Activated naive CD8-positive, alpha-beta T cell treated with anti-CD3 and anti-CD28 coated beads, Interleukin-2, amount 50 U/mL, for 16 hours (primary cell): ENCODE results near the gene LHX4.

Source experiments
- DNase-seq: peaks from one replicate; pipeline ENCODE4 v3.0.0-alpha.2; 2020; ENCODE audit warnings: low read depth, low spot score

The LHX4 gene

DNA sequence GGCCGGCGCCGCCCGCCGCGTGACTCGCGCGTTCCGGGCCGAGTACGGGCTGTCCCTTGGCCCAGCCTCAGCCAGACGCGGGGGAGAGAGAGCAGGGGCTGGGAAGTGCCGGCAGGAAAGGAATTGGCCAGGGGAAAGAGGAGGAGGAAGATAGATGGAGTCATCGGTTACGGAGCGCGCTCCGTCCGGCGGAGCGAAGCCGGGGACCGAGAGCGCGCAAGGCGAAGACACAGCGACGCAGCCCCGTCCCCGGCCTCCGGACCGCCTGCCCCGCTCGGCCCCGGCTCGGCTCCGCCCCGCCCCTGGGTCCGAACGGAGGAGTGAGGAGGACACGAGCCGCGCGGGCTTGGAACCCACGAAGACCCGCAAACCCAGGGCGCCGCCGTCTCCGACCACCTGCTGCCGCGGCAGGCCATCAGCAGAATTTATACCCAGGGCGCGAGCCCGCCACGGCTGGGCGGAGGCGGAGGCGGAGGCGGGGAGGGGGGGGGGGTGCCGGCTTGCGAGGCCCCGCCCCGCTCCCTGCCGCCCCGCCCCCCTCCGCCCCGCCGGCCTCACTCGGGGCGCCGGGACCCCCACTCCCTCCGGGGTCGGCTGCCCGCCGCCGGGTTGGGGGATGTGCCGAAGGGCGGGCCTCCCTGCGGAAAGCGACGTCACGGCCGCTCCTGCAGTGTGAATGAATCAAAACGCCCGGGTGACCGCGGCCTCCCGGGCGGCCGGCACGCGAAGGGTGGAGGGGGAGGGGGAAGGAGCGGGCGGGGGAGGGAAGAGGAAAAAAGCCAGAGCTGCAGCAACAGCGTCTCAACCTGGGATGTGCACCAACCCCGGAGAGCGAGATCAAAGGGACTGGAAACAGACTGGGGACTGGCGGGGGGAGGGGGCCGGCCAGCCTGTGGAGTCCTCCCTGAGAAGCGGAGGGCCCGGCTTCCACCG, at the start of gene LHX4:
LHX4 (plus strand) TSS at position 782 of the 933 bp plus-strand sequence. CDS start 266 bp downstream, outside the sequence.
- DNase-seq, result no peak

DNA sequence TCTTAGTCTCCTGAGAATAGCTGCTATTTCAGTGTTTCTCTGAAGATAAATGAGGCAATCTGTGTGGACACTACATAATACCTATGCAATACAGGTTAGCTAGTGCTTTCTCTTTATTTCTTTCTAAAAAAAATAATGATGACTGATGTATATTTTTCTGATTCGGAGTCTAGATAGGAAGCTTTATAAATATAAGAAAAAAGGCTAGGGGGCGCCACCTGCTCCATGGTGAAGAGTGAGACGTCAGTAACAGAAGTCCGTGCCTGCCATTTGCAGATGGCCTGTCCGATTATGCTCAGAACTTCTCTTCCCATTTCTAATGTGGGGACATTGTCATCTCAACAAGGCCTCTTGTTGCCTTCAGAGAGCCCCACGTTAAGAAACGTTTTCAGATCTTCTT, 49.0 kb upstream of the LHX4 start:
- no peak for DNase-seq

DNA sequence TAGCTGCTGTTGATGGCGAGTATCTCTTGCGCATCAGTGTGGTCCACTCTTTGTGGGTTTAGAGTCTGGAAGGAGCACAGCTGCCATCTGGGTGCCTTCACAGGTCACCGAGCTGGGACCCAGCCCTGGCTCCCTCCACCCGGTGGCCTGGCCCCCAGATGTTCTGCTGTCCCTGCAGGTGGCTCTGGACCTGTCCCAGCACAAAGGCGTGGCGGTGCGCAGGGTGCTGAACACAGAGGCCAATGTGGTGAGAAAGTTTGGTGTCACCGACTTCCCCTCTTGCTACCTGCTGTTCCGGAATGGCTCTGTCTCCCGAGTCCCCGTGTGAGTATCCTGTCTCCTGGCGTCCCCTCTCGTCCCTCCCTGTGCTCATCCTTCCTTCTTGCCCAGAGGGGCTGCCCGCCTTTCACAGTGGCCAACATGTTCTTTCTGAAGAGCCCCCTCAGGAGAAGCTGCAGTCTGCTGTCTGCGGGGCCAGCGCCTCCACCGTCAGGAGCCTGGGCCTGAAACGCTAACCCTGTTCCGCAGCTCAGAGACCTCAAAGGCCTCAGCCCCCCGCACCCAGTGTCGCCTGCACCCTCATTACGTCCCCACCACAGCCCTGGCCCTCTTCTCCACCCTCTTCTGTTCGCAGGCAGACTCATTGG, 47.9 kb upstream of the LHX4 start:
- no peak for DNase-seq

DNA sequence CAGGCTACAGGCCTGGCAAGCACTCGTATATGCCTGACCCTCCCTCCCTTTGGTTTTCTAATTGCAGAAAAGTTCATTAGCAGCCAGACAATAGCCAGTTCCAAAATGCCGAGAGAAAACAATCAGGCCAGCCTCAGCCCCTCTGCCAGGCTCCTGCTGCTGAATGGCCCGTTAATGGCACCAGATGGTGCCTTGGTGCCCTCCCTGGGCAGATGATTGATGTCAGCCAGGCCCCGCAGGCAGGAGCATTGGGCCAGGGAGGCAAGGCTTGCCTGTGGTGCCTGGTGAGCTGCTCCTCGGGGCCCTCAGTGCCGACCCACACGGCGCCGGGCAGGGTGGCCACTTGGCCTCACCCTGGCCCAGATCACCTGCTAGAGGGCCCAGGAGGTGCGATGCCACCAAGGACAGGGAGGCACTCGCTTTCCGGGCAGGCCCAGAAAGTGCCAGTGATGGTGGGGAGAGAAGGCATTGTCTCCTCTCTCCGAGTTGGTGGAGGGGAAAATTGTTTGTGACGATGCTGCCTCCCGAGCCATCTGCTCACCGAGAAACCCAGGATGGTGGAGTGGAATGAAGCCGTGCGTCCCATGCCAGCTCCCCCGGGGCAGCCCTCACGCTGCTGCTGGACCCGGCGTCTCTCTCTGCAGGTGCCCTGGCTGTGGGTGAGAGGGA, 47.3 kb upstream of the LHX4 start:
- DNase-seq, result no peak

DNA sequence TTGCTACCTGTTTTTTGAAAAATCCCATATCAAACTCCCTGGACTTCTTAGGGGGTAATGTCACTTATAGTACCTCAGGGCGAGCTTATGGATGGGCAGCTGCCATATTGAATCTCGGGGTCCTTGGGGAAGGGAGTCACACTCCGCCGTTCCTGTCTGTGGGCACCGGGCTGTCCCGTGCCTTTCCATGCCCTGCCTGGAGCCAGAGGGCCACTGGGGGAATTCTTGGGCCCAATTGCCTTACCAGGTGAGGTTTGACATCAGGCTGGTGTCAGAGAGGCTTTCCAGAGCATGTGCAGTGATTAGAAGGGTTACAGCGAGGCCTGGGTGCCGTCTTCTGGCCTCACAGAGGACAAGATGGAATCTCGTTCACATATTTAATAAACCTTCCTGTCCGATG, 46.6 kb upstream of the LHX4 start:
- DNase-seq, result no peak

DNA sequence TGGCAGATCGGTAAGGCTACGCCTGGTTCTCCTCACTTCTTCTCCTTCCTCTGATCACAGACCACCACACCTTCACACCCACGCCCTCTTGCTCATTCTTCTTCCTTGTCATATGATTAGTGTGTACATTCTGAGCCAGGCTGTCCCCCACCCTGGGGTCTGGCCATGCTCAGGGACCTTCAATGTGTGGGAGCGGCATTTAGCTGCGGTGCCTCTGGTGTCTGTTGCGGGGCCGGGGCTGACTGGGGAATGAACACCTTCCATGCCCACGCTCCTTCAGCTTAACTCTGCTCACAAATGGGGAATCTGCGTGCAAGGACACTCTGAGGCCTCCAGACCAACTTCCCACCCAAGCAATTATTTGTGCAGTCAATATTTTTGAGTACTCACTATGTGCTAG, 46.0 kb upstream of the LHX4 start:
- no peak for DNase-seq

DNA sequence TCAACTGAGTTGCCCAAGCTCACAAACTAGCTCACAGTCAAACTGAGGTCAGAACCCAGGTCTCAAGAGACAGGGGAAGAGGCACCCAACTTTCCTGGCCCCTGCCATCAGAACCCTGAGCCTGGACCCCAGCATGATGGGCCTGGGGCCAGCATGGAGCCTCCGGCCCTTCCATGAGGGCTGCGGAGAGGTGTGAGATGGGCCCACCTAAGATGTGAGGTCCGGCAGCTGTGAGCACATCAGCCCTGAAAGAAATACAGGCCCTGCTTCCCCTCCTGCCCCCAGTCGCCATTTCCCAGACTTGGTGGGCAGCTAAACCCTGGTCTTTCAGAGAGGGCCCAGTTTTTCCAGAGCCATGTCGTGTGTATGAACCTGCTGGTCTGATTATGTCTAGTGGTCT, 44.8 kb upstream of the LHX4 start:
- DNase-seq, result no peak

DNA sequence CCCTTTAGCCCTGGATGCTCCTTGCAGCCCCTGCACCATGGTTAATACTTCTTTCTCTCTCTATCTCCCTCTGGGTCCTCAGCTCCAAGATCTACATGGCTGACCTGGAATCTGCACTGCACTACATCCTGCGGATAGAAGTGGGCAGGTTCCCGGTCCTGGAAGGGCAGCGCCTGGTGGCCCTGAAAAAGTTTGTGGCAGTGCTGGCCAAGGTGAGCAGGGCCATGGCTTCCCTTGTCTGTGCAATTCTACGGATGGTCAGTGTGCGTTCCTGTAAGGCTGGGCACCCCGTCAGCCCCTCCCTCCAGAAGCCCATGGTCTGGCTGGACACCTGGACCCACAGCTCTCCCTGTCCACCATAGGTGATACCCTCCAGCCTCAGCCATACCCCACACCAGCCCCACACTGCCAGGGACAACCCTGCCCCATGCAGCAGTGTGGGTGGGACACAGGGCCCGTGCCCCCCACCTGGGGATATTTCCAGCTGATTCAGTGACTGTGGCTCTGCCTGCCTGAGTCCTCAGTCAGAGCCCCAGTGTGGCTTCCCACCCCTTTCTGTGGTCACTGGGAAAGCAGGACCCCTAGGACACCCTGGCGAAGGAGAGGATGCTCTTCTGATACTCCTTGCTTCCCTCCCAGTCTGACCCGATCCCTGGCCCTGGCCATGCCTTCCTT, 44.0 kb upstream of the LHX4 start:
- DNase-seq, result no peak

DNA sequence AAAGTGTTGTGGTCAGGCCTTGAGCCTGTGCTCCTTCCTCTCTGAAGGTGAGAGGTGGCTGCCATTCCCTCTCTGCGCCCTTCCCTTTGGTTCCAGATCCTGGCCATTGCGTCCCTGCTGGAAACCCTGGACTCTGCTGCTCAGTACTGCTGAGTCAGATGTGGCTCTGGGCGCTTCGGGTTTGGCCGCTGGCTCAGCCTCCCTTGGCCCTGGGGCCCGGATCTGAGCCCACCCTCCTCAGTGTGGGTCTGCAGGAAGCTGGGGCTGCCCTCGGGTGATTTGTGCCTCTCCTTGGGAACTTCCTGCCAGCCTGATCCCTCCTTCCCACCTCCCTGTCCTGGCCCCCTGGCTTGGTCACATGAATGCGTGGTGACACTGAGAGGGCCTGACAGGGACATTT, 43.2 kb upstream of the LHX4 start:
- no peak for DNase-seq

DNA sequence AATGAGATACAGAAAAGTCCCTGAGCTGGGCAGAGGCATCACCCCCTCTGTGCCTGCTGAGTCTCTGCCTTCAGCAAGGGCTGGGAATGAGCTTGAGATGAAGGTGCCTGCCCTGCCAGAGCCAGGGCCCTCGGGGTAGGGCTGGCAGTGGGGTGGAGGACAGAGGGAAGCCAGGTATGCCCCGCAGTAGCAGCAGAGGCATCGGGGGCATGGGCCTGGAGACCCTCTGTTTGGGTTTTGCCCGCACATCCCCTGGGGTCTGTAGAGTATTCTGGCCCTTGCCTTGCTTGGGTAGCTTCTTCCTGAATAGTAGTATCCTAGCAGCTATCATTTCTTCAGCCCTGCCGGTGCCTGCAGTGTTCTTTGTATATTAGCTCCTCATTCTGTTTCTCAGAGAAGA, 42.4 kb upstream of the LHX4 start:
- no peak for DNase-seq

DNA sequence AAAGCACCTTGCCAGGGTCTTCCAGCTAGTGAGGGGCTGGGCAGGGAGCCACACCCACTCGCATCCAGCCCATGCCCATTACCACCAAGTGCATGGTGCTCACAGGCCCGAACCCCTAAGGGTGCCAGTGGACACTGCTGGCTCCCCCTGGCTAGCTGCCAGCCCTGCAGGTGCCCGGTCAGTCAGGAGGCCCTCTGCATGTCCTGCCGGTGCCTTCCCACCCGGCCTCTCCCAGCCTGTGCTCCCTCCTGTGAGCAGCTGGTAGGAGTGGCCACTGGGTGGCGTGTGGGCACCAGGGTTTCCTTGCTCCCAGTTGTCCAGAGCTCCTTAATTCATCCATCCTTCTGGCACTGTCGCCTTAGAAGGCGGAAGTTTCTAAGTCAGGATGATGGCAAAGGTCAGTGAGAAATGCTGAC, 42.0 kb upstream of the LHX4 start:
- DNase-seq, result no peak

DNA sequence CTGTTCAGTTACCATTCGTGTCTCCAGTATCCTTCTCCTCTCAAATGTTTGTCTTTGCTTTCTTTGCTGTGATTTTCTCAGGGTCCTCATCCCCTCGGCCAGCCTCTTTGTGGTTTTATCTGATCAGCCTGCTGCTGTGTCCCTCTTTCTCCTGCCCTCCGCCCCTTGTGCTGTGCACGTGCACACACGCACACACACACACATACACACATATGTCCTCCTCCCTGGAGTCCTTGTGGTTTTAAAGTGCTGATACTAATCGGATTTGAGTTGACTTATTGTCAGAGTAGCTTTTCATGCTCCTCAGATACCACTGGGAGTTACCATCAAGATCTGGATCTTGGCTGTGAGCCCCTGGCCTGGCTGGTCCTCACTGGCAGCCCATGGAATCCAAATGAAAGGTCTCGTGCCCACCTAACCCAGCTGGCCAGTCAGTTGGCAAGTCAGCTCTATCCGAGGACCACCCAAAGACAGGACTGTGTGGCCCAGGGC, 41.3 kb upstream of the LHX4 start:
- DNase-seq, result no peak

DNA sequence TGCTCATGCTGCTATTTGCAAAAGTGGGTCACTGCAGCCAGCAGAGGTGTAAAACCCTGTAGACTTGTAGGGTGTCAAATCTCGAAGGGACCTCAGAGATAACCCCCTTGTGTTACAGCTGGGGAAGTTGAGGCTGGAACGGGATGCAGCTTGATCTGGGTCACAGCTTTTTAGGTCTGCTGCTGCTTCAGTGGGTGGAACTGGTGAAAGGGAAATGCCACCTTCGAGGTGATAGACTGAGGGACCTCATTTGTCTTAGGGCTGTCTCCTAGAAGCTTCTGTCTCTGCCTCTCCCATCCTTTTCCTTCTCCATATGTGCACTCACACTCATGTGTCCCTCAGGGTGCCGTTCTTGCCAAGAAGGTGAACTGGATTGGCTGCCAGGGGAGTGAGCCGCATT, 40.0 kb upstream of the LHX4 start:
- DNase-seq, result no peak

DNA sequence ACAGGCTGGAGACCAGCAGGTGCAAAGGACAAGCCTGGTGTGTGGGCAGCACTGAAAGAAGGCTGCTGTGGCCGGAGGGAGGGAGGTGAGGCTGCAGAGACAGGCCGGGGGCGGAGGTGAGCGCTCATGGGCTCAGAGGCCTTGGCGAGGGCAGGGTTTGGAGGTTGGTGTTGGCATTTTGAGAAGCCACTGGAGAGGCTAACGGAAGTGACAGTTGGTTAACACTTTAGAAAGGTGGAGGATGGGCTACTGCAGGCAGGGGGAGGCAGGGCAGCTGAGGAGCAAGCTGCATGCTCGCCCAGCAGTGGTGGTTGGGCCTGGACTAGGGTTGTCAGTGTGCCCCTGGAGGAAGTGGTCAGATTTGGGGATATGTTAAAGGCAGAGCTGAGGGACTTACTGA, 37.9 kb upstream of the LHX4 start:
- DNase-seq, result no peak

DNA sequence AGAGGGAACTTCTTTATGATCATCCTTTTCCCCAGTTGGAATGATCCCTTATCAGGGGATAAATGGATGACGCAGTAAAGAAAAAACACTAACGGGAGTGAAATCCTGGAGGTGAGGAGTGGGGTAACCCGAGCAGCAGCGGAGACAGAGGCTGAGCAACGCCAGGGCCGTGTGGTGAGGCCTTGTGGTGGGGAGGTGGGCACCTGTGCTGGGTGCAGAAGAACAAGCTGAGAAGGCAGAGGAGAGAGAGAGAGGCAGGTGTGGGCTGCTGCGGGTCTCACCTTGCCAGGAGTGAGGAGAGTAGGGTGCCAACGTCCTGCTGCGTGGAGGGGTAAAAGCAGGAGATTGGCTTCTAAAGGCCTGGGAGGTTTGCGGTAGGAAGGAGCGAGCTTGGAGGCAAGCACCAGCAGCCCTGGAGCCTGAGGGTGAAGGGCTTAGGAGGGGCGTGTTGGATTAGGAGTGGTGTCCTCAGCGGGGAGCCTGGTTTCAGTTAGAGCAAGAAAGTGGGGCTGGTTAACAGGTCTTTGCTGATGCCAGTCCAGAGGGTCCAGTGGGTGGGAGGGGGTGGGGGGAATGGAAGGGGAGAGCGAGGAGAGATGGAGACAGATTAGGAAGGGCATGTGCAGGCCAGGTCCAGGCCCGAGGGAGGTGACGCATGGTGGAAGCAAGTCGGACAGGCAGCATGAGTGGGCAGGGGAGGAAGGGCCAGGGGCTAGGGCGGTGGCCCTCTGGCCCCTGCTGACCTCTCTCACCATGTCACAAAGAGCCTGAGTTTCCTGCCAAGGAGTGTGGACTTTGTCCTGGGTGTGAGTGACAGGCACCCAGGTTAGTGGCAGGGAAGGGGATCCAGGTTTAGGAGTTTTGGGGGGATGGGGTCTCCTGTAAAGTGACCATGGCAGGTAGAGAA, 36.7 kb upstream of the LHX4 start:
- DNase-seq, result no peak

DNA sequence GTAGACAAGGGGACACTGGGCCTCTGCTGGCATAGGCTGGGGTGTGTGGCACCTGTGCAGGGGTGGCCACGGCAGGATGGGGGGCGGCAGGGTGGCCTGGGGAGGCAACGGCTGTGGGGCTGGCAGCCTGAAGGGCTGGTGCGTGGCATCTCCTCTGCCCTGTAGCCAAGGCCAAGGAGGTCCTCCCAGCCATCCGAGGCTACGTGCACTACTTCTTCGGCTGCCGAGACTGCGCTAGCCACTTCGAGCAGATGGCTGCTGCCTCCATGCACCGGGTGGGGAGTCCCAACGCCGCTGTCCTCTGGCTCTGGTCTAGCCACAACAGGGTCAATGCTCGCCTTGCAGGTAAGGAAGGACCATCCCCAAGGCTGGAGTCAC, 36.0 kb upstream of the LHX4 start:
- no peak for DNase-seq

DNA sequence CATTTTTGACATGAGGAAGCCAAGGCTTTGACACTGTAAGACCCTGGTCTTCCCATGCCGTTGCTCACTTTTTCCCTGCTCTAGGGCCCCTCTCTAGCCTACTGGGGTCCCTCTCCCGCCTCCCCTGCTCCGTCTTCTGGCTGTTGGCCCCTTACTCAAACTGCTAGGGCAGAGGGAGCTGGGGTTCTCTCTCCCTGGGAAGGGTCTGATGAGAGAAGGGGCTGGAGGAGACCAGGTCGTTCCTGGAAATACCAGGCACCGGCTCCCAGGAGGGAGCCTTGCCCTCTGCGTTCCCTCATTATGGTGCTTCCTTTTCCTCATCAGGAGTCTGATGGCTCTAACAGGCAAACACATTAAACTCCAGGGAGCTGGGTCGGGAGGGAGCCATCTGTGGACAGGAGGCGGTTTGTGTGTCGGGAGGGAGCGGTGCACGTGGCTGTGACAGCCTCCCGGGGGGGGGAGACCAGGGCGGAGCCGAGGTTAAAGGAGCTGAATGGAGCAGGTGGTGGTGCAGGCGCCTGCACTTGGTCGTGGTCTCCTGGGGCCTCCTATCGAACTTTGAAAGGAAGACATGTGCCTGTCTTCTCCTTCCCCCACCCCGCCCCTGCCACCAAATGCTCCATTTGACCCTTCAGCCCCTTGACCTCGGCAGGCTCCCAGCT, 35.4 kb upstream of the LHX4 start:
- DNase-seq, result no peak

DNA sequence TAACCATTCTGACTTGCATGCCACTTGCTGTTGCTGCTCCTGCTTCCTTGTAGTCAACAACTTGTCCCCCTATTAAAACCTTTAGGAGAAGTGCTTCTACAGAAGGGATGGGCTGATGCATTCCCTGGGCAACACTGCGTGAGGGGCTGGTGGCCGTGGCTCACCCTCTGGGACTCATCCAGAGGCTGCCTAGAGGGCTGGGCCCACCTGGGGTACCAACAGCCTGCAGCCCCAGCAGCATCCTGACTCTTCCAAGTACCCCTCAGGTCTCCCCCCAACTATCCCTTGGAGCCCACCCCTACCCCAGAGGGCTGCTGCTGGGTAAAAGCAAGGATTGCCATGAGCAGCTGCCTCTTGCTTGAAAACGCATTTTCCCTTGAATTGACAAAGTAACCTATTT, 34.7 kb upstream of the LHX4 start:
- DNase-seq, result no peak

DNA sequence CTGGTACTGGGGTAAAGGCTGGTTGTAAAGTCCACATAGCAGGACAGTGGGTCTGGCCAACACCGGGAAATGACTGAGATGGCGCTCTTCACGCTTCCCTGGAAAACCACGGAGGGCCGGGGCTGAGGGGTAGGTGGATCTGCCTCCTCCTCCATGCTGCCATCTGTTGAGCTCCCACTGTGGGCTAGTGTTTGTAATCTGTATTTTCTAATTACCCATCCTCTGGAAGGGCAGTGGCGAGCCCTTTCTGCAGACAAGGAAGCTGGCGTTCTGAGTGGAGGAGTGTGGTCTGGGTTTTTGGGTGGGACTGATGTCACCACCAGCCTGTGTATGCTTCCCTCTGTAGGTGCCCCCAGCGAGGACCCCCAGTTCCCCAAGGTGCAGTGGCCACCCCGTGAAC, 34.1 kb upstream of the LHX4 start:
- no peak for DNase-seq

DNA sequence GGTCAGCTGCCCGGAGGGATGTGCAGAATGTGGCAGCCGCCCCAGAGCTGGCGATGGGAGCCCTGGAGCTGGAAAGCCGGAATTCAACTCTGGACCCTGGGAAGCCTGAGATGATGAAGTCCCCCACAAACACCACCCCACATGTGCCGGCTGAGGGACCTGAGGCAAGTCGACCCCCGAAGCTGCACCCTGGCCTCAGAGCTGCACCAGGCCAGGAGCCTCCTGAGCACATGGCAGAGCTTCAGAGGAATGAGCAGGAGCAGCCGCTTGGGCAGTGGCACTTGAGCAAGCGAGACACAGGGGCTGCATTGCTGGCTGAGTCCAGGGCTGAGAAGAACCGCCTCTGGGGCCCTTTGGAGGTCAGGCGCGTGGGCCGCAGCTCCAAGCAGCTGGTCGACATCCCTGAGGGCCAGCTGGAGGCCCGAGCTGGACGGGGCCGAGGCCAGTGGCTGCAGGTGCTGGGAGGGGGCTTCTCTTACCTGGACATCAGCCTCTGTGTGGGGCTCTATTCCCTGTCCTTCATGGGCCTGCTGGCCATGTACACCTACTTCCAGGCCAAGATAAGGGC, 33.5 kb upstream of the LHX4 start:
- DNase-seq, result no peak
